ENCODE data around the gene FADS1.

- TF ChIP-seq CTCF (IDR thresholded peaks at IDR 0.05) (no peak), SIN3A (IDR thresholded peaks at IDR 0.05; ENCODE audit: borderline replicate concordance, insufficient read depth, low read depth, low read length) (no peak), POLR2AphosphoS5 (IDR thresholded peaks at IDR 0.05; ENCODE audit: low read depth, low read length) (no peak), TCF7L2 (IDR thresholded peaks at IDR 0.05; ENCODE audit: low read depth, low read length) (no peak), REST (IDR thresholded peaks at IDR 0.05; ENCODE audit: insufficient read depth in 1 of 2, low read depth in 2 of 2, low read length in 1 of 2) (no peak)
These were observed 23.5 kb downstream of the FADS1 start for GRCh38 chr11:61793083-61793828.
